Measurements from ENCODE around the gene EPDR1.

The EPDR1 gene

DNA sequence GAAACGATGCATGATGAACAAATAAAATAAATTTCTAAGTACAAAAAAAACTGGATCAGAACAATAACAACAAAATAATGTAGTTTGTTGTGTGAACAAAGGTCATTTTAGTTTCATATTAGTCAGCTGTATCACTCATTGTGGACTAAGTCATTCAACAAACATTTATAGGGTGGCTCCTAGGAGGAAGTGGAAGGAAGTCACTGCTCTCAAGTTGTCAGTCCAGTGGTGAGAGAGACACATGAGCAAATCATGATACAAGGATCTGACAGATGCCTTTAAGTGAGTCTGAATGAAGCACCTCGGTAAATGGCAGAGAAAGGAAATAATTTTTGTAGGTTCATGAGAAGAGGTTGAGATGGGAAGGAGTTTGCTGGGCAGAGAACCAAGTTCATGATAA is 56.8 kb downstream of the EPDR1 start:
- no peak for DNase-seq (ENCODE audit: low spot score)

DNA sequence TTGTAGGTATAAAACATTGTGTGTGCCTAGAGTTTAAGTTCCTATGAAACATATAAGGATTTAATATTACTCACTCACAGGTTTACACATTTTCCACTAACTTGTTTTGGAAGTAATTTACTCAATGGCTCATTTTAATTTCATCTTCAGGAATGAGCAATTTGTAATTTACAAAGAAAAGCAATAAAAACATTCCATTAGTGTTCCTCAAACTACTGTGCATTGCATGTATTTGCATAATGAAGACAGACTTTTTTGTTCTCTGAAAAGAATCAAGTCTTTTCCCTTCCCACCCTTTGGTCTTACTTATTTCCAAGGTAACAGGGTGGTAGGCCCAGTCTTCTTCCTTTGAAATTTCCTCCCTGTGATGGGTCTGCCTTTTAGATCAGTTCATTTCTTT is 61.2 kb downstream of the EPDR1 start:
- DNase-seq (ENCODE audit: low spot score) = no peak

DNA sequence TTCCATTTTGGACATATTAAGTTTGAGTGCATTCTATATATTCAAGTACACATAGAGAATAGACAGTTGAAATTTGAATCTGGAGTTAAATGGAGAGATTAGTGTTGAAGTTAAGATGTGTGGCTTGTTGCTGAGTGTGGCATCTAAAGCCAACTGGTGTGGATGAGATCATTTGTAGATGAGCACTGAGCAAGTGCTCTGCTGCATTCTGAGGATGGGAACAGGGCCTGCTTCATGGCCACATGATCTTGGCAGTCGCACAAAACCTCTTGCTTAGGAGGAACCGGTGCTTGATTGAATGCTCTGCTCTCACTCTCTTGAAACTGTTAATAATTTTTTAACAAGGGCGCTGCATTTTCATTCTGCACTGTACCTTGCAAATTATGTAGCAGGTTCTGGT is 62.0 kb downstream of the EPDR1 start:
- DNase-seq (ENCODE audit: low spot score) = no peak

DNA sequence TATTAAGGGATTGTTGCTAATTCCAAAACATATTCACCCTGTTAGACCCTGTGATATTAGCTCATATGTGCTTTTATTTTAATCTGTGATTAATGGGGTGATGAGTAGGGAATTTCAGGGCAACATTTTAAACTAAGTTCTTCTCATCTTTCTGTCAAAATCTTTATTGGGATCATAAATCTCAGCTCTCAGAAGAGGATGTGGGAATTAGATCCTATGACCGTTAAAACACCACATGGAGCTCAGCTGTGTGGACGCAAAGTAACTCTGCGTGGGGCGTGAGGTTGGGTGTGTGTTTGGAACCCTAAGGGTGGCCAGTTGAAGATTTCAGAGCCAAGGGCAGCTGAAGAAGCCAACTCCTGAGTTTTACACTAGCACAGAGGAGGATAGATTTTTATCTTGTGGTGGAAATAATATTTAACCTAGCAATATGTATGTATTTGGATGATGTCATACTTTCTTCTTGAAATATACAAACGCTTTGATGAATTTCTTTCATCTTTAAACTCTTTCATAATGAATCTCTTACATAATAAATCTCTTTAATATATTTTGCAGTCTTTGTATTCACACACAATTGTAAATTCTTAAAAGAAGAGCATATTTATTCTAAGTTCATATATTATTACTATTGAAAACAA is 64.4 kb downstream of the EPDR1 start:
- no peak for DNase-seq (ENCODE audit: low spot score)

DNA sequence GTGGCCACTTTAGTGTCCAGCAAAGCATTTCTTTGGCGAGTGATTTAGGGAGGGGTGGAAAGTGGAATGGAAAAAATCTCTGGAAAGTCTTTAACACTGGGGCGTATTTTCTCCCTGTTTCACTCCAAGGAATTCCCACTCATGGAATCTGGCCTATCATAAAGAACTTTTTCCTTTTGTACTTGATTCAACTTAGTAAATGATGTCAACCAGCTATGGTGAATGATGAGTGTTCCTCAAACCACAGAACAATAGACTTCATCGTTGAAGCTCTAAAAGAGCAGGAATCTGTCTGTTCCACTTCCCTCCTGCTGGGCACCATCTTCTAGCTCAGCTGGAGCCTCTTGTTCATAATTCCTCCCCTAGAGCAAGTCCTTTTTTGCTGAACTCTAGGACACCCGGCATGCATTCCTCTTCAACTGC is 66.5 kb downstream of the EPDR1 start:
- DNase-seq (ENCODE audit: low spot score) = no peak

DNA sequence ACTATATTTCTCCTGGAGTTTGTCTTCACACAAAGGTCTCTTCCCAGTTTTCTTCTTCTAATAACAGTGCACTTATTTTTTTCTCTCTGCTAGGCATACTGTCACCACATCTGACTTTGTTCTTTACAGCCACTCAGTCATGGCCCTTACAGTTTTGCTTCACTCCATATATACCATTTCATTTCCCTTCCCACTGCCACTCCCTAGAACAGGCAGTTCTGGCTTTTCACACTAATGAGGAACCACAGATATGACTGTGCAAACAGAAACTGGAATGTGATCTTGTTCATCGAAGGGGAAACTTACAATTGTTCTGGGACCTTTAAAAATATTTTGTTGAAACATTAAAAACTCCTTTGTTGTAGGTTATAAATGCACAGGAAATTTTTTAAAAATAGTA is 67.3 kb downstream of the EPDR1 start:
- no peak for DNase-seq (ENCODE audit: low spot score)

DNA sequence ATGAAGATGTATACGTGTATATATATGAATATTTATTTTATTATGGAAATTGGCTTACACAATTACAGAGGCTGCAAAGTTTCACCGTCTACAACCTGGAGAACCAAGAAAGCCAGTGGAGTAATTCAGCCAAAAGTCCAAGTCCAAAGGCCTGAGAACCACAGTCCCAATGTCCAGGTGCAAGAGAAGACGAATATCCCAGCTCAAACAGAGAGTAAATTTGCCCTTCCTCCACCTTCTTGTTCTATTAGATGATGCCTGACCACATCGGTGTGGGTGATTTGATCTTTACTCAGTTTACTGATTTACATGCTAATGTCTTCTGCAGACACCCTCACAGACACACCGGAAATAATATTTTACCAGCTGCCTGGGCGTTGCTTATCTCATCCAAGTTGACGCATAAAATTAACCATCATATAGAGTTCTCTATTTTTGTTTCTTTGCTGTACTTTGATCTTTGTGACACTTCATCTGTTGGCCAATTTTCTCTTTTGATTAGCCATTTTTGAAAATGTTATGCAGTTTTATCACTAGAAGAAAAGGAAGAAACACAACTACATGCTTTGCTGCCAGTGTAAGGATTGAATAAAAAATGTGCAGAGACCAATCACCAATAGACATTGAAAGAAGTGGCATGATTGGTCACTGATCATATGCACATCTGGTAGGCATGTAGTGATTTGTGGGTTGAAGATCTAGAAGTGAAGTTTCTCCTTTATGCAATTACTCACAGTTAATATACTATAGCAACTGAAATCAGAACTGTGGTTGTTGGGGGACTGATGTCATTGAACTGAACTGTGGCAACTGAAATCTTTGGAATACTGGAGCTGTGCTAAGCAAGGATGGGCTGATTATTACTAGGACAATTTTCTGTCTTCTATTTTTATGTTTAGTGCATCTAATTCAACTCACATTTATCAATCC is 68.5 kb downstream of the EPDR1 start:
- DNase-seq (ENCODE audit: low spot score) = no peak

DNA sequence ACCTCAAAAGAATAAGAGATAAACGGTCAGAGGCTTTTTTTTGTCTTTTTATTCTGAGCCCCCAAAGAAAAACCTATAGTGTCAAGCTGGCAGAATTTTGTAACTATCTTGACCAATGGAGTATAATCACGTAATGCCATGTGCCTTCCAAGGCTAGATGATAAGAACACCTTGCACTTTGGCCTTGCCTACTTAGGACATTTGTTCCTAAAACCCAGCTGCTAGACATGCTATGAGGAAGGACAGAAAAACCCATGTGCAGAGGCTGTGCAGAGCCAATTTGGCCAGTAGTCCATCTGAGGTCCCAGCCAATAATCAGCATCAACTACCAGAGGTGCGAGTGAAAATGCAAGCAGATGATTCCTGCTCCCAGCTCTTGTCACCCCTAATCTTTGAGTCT is 69.9 kb downstream of the EPDR1 start:
- DNase-seq (ENCODE audit: low spot score) = no peak

DNA sequence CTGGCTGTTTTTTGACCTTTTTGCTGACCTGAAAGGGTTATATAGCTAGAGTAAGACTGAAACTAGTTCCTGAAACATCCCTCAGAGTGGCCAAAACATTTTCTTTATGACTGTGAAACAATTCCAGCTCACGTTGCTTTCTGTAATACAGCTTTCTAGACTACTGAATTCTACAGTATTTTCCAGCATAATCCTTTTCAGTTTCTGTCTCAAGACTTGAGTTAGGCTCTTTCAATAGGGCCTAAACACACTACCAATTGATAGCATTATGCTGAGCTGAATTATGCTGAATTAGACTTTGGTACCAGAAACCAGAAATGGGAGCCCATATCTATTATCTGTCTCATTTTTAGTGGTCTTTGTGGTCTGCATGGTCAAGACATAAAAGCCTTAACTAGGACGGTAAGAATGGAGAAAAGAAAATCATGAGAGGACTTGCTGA is 72.6 kb downstream of the EPDR1 start:
- DNase-seq (ENCODE audit: low spot score) = no peak

DNA sequence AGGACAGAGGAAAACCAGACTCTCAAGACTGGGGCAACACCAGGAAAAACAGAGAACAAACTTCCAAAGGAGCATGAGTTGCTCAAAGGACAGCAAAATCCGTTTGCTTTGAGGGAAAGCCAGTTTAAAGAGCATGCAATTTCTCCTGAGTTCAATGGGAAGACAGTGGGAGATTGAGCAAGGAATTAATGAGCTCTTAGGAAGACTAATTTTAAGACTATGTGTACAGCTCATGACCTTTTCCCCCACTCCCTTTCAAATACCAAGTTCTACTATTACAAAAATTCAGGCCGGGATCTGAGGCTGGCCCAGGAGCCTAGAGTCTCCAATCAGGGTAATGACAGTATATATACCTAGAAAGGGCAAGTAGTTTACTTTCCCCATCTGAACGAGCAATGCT is 79.2 kb downstream of the EPDR1 start:
- DNase-seq (ENCODE audit: low spot score) = no peak

DNA sequence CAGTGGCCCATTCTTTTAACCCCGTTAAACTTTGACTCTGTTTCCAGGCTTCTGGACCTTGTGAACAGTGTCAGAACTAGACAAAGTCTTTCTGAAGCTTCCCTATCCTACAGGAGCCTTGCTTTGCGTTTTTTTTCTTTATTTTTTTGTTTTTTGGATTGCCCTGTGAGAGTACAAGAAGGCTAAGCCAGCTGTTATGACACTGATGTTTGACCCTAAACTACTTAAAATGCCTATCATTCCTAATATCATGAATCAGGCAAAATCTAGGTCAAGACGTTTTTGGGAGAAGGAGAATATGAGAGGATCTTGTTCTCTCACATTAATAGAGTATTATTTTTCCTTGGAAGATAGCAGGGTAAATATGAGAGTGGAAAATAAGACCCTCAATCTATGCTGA is 79.8 kb downstream of the EPDR1 start:
- no peak for DNase-seq (ENCODE audit: low spot score)

All from cerebellar cortex (tissue), 1 donor.